GM18526 (cell line): ENCODE data around the gene CDH23.

Experiments
- POLR2A ChIP-seq: IDR thresholded peaks from 3 replicates; pipeline ENCODE4 v1.6.1; 2011; ENCODE audit not compliant: insufficient read length; ENCODE audit errors: extremely low read depth

The CDH23 gene

DNA sequence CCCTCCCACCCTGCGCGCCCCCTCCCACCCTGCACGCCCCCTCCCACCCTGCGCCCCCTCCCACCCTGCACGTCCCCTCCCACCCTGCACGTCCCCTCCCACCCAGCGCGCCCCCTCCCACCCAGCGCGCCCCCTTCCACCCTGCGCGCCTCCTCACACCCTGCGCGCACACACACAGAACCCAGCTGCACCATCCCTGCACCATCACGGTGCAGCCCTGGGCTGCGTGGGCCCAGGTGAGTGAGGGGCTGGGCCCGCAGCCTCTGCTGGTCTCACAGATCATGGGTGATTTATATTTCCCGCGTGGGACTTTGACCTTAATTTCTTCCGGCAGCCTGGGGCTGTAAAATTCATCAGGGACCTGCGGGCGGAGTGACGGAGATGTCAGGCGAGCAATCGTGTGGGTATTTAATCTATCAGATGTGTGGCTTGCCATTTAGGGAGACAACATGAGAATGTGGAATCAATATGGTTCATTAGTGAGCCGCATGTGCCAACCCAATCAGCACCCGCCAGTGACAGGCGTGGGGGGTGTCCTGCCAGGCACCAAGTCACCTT is 265.1 kb downstream of the CDH23 start:
- TF ChIP-seq POLR2A = no peak

DNA sequence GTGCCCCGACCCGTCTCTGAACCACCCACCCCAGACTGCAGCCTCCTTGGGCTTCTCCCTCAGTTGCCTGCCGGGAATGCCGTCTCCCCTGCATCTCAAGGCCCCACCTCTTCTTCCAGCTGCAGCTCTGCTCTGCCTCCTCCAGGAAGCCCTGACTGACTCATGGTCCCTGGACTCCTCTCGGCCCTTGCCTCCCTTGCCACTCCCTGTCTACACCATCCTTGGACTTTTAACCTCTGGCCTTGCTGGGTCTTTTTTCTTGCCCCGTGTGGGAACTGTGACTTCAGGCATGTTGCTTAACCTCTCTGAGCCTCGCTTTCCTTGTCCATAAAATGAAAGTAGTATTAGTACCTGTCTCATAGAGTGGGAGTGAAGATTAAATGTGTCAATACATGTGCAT is 266.6 kb downstream of the CDH23 start:
- no peak for TF ChIP-seq POLR2A

DNA sequence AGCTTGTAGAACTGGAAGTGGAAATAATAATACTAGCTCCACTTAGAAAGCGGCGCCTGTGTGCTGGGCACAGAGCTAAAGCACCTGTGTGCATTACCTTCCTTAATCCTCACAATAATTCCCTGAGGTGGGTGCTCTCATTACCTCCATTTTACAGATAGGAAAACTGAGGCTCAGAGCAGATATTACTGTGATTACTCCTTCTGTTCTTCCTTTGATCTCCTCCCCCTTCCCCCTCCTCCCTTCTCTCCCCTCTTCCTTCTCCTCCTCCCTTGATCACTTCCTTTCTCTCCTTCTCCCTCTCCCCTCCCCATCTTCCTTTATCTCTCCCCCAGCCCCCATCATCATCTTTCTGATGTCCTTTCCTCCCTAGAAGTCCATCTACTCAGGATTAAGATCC is 267.9 kb downstream of the CDH23 start:
- no peak for TF ChIP-seq POLR2A

DNA sequence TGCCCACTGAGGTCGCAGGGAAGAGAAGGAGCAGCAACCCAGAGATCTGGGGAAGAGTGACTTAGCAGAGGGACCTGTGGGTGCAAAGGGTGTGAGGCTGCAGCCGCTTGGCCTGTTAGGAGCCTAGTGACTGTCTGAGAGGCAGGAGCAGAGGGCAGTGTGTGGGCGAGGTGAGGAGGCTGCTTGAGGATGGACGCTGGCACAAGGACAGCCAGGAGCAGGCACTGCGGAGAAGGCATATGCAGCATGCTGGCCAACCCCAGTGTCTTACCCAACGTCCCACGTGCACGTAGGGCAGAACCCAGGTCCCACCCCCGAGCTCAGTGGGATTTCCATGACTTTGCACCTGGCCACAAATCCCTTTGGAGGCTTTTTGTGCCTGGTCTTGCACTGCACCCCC is 268.7 kb downstream of the CDH23 start:
- TF ChIP-seq POLR2A = no peak

DNA sequence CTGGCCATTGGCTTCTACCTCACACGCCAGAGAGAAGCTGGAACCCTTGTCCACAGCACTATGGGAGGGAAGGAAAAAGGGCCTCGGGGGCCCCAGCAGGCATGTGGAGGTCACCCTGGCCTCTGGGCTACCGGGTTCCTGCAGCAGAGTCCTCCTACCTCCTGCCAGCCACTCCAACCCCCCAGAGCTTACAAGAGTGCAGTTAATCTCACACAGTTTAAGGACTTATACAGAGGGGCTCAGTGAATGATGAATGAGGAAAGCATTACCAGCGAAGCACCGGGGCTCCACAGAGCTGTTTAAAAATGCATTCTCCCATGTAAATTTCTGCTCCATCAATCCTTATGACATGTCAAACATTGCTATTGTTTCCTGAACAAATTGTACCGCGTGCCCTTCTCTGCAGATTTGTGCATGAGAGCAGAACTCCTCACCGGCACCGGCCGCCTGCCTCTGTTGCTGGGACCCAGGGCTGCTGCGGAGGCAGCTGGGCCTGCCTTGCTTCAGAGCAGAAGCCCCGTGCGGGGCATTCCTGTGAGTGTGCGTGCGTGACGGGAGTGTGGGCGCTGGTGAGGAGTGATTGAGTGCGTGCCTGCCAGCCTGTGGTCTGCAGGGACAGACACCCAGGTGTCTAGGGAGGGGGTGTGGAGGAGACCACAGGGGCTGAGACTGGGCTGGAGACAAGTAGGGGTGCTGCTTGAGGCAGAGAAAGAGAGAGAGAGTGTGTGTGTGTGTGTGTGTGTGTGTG is 270.1 kb downstream of the CDH23 start:
- no peak for TF ChIP-seq POLR2A

DNA sequence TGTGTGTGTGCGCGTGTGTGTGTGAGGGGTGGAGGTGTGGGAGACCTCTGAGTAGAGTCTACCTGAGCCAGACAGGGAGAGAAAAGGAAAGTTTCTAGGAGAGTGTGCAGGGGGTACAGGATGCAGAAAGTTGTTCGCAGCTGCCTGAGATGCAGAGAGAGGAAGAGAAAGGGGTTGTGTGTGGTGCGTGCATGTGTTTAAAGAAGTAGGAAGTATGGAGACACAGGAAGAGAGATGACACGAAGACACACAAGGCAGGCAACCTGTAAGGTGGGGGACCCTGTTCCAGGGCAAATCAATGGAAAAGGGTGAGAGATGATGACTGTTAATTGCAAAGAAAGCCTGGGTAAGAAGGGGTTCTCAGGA is 270.6 kb downstream of the CDH23 start:
- no peak for TF ChIP-seq POLR2A

DNA sequence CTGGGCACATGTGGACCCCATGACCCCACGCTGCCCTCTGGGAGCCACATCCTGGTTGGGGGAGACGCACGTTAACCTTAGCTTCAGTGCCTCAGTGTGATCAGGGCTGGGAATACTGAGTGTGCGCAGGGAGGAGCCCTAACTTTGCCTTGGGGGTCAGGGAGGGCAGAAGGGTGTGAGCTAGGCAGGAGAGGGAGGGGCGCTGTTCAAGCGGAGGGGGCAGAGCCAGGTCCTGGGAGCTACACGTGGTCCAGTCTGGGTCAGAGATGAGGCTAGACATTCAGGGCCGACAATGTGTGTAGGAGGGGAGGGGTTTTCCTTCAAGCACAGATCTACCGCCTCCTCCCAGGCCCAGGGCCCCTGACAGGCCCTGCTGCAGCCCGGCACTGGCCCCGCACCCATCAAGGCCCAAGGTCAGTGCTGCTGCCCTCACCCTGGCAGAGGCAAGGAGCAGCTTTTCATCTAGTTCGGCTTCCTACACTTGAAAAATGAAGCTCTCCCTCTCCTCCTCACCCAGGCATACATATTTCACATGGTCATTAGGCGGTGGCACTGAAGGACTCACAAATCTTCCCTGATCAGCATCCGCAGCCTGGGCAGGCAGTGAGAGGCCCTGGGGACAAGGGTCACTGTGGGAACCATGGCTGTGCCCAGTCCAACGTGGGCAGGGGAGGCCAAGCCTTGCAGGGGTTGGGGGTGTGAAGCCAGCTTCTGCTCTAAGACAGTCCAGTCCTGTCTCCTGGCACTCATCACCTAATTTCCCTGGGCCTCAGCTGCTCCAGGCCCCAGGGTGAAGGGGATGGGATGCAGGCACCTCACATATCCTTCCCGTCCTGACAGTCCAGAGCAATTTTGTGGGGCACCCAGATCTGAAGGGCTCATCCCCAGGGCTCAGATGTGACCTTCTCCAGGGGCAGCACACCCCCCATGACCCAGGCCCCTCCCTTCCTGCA is 275.6 kb downstream of the CDH23 start:
- TF ChIP-seq POLR2A = no peak

DNA sequence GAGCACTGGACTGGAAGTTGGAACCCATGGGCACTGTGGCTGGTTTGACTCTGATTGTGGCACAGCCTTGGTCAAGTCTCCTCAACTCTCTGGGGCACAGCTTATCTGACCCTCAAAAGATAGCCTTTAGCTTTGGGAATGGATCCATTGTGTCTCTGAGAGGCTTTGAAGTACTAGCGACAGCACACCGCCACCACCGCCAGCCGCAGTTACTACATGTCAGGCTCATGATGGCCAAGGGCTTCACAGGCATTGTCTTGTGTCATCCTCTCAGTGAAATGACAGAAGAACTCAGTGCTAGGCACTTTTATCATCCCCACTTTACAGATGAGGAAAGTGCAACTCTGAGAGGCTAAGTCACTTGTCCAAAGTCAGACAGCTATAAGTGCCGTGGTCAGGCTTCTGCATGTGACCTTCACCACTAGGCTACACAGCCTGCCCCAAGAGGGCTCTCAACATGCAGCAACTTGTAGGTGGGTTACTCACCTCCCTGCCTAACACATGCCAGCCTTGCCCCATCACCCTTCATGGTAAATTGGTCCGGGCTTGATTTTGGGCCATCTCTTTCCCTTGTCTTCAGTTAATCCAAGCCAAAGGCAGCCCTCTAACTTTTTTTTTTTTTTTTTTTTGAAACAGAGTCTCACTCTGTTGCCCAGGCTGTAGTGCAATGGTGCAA is 278.7 kb downstream of the CDH23 start:
- no peak for TF ChIP-seq POLR2A

DNA sequence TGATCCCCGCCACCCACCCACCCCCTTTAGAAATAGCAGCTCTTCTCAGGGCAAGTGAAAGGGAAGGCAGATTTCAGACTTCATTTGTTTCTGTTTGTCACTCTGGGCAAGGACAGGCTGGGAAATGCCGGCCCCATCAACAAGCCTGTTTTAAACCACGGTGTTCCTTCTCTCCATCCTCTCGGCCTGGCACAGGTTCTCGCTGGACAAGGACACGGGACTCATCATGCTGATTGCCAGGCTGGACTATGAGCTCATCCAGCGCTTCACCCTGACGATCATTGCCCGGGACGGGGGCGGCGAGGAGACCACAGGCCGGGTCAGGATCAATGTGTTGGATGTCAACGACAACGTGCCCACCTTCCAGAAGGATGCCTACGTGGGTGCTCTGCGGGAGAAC is 280.5 kb downstream of the CDH23 start:
- TF ChIP-seq POLR2A = no peak

DNA sequence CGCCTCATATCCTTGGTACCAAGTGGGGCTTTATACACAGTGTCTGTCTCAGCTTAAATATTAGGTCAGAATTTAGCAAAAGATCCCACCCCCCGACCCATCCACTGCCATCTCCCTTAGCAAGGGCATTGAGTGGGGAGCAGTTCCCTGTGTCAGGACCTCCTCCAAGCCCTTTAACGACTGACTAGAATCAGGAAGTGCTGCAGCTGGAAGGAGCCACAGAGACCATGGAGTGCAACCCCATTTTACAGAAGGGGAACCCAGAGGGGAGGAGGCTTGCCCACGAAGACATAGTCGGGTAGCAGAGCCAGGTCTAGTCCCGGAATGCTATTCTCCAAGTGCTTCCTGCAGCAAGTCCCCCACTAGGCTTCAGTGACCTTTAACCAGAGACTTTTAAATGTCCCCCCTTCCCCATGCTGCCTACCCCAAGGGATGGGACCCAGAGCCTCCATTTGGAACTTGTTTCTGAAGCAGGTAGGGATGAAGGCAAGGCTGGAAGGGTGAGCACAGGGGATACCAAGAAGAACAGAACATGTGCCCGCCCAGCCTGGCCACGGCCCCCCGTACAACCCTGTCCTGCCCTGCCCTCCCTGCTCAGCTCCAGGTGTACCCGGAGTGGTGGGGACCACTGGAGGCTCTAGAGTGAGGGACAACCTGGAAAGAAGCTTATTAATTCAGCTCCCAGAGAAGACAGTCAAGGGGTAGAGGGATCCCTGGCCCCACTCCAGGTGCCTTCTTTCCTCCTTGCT is 281.5 kb downstream of the CDH23 start:
- TF ChIP-seq POLR2A = no peak

DNA sequence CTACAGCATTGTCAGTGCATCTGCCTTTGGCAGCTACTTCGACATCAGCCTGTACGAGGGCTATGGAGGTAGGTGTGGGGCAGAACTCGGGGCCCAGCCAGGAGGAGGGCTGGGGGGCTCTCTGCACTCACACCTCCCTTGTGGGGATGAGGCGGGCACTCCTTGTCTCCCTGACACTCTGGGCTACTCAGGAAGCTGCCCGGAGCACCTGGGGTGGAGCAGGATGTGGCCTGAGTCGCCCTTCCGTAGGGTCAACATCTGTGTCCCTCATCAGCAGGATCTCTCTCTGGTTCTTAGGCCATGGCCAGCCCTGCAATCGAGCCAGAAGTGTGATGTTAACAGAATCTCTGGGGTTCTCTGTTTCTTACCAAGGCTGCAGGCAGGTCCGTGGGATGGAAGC is 282.7 kb downstream of the CDH23 start:
- no peak for TF ChIP-seq POLR2A

DNA sequence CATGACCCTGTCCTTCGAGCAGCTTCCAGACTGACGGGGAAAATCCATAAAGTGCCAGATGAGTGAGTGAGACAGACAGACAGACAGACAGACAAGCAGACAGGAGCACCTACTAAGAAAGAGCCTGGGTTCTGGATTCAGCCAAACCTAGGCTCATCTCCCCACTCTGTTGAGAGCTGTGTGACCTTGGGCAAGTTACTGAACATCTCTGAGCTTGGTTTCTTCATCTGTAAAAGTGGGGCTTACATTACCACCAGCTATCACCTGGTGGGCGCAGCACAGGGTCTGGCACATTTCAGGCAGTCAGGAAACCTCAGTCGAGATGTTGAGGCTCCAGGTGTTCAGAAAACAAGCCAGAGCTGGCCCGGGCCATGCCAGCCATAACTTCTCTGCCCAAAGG is 285.3 kb downstream of the CDH23 start:
- no peak for TF ChIP-seq POLR2A

DNA sequence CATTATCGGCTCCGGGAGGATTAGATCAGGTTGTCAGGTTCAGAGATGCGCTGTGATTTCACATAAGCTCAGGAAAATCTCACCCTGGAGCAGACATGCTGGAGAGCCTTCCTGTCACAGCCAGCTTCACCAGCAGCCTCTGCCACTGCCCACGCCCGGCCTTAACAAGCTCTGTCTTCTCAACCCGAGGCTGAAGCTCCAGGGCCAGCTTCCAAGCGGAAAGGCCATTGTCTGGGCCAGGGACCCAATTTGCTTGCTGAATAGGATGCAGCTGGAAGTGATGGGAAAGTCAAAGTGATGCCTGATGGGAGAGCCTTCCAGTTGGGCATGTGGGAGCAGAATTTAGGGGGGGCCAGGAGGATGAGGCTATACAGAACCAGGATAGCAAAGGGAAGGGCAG is 286.6 kb downstream of the CDH23 start:
- TF ChIP-seq POLR2A = no peak

DNA sequence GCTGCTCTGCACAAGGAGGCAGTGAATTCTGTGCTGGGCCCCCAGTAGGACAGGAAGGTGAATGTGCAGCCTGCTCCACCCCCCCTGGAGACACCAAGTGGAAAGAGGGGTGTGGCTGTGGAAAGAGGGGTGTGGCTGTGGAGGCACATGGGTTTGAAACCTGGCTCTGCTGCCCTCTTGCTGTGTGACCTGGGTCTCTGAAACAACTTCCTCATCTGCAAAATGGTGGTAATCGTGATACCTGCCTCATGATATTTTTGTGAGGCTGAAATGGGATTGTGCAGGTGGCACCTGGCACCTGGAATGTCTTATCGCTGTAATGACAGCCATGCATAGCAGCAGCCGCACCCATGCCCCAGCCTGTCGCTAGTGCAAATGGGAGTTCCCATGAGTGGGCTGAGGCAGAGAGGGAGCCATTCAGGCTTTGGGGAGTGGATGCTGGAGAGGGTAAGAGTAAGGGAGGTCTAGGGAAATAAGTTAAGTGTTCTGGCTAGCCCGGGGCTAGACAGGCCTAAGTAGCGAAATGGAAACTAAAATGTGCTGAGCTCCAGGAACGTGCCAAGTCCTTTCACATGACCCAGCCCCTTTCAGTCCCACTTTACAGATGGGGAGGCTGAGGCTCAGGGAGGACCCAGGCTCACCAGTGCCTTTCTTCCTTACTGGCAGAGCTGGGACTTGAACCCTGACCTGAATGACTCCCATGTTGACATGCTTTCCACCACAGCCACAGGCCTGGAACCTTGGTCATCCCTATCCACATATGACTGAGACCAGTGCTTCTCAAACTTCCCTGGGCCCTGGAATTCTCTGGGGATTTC is 287.8 kb downstream of the CDH23 start:
- TF ChIP-seq POLR2A = no peak
